HTR-8/SVneo (cell line): Measurements from ENCODE around the gene ABHD15.
A peak's percentile ranks its signal among the peaks of the same experiment; 100 is the strongest.

Experiments used
- DNase-seq: peaks from one replicate; pipeline ENCODE4 v3.0.0; 2011; ENCODE audit warnings: low spot score, mixed read lengths; ENCODE audit not compliant: insufficient read length
- FAIRE-seq: peaks from 2 replicates; lab custom pipeline; 2011; peaks lifted over from hg19 to GRCh38; lab: Jason Lieb, UNC

Gene ABHD15

DNA sequence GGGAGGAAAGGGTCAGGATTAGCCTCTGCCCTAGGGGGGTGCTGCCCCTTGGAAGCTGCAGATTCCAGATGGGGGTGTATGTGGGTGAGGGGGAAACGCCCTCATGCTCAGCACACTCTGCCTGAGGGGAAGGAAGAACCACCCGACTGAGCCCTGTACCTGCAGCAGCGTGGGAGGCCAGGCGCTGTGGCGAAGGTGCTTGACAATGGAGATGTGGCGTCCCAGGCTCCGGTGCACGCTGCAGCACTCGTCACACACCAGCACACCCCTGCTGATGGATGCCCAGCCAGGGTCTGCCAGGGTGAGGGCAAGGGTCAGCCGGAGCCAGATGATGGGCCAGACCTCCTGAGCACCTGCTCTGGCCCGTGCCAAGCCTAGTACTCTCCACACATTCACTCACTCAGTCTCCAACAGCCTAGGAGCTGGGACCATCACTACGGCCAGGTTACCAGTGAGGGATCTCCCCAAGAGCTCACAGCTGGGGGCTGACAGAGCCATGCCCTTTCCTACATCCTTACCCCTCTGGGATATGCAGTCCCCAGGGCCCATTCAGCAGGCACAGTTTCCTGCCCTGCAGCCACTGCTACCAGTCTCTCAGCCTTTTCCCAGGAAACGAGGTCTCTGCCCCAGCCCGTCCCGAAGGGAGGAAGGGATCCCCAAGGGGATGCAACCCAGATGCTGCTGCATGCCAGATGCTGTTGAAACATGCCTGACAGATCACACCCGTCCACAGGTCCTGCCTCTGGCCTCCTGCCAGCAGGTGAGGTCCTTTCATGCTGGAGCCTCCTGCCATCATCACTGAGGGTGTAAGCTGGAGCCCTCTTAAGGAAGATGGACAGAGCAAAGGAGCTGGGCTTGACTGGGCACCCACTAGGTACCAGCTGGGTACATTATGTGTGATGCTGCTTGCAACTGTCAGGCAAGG, 16.7 kb upstream of the ABHD15 start:
- no peak for DNase-seq
- no peak for FAIRE-seq

DNA sequence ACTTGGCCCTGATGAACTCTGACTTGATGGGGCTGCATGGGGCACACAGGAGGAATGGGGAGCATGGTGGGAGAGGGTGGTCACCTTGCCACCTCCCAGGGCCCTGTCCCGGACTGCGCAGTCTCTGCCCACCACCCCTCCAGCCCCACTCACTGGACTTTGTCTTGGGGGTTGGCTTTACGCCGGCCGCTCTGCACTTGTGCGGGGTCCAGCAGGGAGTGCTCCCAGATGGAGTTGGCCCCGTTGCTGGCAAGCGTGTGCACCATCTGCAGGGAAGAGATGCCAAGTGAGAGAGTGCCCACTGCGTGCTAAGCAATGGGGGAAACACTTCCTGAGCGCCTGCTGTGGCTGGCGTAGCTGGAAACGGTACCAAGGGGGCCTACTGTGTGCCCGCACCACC, 15.9 kb upstream of the ABHD15 start:
- peak; percentile 55 for FAIRE-seq
- no peak for DNase-seq

DNA sequence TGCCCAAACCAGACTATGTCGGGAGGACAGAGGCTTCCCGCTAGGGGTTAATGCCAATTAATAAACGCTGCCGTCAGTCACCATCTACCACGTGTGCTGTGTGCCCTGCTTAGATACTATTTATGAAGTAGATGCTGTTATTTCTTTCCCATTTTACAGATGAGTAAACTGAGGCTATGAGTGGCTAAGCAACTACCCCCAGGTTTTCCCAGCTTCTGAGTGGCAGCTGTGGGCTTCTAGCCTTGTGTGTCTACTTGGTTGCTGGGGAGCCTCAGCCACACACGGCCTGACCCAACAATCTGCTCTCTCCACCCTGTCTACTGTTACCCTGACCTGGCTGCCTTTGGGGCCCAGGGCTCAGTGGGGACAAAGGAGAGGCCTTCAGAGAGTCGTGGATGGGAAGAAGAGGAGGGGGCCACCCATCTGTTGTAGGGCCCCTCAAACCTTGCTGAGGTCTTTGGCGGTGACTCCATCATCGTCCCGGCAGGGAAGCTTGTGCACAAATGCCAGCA, 15.5 kb upstream of the ABHD15 start:
- no peak for DNase-seq
- FAIRE-seq, result no peak

DNA sequence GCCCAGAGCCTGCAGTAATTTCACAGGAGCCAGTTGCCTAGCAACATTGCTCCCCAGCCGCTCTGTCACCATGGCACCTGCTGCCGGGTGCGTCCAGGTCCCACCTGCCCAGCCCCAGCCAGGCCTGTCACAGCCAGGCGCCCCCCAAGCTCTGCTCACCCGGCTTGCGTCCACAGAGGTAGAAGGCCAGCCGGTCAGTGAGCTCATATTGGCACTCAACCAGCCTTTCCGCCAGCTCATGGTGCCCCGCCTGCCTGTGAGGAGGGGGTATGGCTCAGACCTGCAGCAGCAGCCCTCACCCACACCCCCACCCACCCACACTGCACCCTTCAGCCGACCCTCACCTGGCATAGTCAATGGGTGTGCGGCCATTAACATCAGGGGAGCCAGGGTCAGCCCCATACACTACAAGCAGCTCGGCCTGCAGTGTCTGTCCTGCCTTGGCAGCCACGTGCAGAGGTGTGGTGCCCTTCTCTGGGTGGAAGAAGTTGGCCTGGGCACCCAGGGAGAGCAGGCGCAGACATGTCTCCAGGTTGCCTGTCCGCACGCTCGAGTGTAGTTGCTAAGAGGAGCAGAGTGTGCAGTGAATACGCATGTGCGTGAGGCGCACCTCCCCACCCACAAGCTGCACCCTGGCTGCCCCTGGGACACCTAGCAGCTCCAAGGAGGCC, 14.9 kb upstream of the ABHD15 start:
- no peak for DNase-seq
- peak; percentile 86 for FAIRE-seq

DNA sequence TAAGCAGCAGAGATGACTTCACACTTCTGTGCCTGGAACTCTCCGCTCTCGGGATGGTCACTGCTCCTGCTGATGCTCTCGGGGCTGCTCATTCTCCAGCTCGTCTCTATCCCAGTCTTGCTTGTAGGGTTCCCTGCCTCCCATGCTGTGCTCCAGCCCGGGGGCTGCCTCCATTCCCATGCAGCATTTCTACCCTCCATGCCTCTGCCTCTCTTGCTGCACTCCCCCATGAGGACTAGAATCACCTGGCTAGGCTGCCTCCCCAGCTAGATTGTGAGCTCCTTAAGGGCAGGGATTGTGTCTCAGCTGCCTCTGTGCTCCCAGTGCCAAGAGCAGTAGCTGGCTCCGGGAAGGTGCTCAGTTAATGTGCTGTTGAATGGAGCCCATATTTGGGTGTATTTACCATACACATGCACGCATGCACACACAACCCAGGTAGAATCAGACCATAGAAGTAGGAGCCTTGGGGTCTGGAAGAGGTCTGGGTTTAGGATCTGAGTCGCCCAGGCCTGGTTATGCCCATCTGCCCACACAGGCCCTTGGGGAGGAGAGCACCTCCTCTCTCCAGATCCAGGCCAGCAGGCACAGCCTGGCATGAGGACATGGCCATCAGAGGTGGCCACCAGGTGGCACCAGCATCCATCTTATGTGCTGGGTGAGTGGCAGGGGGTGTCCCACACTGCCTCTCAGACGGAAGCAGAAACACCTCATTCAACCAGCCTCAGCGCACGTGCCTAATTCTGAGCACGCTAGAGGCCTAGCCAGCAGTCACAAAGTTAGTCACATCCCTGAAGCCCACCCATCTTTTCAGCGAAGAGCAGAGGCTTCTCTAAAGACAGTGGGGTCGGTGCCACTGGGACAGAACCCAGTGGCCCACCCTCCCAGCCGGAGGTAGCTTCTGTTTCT, 13.3 kb upstream of the ABHD15 start:
- FAIRE-seq, result peak; percentile 99
- peak; percentile 95 for DNase-seq

DNA sequence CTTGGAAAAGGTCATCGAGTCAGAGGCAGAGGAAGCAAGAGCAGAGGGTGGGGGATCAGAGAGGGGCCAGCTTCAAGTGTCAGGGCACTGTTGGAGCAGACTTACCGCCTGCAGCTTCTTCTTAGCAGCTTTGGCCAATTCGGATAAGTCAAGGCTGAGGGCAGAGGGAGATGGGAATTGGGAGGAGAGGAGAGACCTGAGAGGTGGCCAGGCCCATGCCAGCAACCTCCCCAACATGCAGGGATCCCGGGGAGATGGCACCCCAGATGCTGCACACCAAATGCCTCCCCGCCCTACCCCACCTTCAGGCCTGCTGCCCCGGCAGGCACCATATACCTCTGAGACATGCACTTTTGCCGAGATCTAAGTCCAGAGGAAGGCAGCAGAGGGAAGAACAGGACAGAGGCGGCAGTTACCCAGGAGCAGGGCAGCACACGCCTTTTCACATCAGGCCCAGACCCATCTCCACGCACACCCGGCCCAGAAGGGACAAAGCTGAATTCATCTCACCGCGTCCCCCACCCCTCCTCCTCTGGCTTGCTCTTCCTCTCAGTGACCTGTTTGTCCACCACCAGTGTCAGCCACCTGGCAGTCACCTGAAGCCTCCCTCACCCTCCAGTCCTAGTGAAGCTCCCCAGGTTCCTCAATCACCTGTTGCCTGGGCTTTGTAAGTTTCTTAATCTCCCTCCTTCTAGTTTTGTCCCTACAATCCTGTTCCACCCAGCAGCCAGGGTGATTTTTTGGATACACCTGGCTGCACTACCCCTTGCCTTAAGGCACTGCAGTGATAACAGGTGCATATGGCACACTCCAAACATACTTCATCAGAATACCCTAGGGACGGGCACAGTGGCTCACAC, 12.0 kb upstream of the ABHD15 start:
- FAIRE-seq (no peak), DNase-seq (no peak)

- no peak for DNase-seq
- no peak for FAIRE-seq
Observed at GRCh38 chr17:29577385-29578211, 10.8 kb upstream of the ABHD15 start.

- no peak for DNase-seq
- FAIRE-seq, result peak; percentile 48
Observed at GRCh38 chr17:29577001-29577370, 10.1 kb upstream of the ABHD15 start.

DNA sequence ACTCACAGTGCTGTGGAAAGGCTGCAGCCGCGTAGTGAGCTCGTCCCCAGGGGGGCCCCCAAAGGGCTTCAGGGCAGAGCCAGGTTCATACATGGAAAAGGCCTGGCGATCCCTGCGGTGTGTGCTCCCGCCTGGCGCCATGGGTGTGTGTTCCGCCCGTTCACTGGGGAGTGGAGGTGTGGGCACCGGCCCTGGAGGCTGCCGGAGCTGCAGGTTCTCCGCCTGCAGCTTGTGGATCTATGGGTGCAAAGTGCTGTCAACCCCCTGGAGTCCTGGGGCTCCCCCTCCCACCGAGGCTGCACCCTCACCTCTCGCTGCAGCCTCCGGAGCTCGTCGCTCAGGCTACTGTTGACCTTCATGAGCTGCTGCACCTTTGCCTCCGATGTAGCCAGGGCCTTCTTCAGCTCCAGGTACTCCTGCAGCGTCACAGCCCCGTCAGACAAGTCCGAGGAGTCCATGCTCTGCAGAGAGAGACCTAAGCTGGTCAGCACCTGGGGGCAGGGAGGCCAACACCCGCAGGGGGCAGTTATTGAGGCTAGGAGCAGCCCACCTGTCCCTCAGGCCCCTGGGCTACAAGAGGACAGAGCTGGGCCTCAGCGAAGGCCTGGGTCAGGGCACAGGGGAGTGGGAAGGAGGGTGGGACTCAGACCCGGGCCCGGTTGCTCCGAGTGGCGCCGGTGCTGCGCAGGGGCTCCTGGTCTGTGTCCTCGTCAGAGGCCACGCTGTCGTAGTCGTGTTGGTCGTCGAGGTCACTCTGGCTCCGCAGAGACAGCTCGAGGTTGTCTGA, 9.6 kb upstream of the ABHD15 start:
- no peak for DNase-seq
- no peak for FAIRE-seq

GRCh38 chr17:29575511-29576213, 8.8 kb upstream of the ABHD15 start:
- FAIRE-seq, result no peak

GRCh38 chr17:29574732-29575510, 8.1 kb upstream of the ABHD15 start:
- no peak for FAIRE-seq
- DNase-seq, result no peak

More at GRCh38 chr17:29575511-29576213, 8.8 kb upstream of the ABHD15 start:
- DNase-seq, result no peak

GRCh38 chr17:29573871-29574731, 7.3 kb upstream of the ABHD15 start:
- FAIRE-seq, result no peak
- no peak for DNase-seq

- DNase-seq, result no peak
- no peak for FAIRE-seq
Observed at GRCh38 chr17:29573558-29573869, 6.7 kb upstream of the ABHD15 start.

- FAIRE-seq (no peak), DNase-seq (no peak)
Observed at GRCh38 chr17:29572691-29573557, 6.1 kb upstream of the ABHD15 start.
